Sigmoid colon (tissue), 7 donors: Measurements from ENCODE around the gene KCP. TPM values are rescaled to one million over a fixed set of nuclear protein-coding genes. Genes with fewer than 3 reads are reported as not detected.

Experiments
- DNase-seq: peaks from one replicate; pipeline ENCODE4 v3.0.0-alpha.2; 2019
- H3K27ac ChIP-seq, 4 donors: fragments of 200-600 bp; sonication (generic); one replicate each; pipeline ENCODE4 v1.5.1; 2016 to 2019; ENCODE audit warnings: mild to moderate bottlenecking in 1 of 4
- H3K27me3 ChIP-seq, 3 donors: fragments of 200-600 bp; sonication (generic); one replicate each; pipeline ENCODE4 v1.5.1; 2019; ENCODE audit warnings: mild to moderate bottlenecking in 1 of 3
- H3K36me3 ChIP-seq, 4 donors: fragments of 200-600 bp; sonication (generic); one replicate each; pipeline ENCODE4 v1.5.1; 2016 to 2019
- H3K4me1 ChIP-seq, 4 donors: fragments of 200-600 bp; sonication (generic); one replicate each; pipeline ENCODE4 v1.5.1; 2017 to 2019
- H3K4me3 ChIP-seq, 4 donors: fragments of 200-600 bp; sonication (generic); one replicate each; pipeline ENCODE4 v1.5.1; 2017 to 2019; ENCODE audit warnings: mild to moderate bottlenecking in 2 of 4, moderate library complexity in 1 of 4
- H3K9me3 ChIP-seq, 4 donors: fragments of 200-600 bp in 3 of 4; sonication (generic) in 3 of 4; one replicate each; pipeline versions ENCODE4 v1.5.1 to v1.6.1; 2013 to 2019
- EP300 ChIP-seq, 4 donors: sonication (generic); formaldehyde crosslinking; IDR thresholded peaks; one replicate each; pipeline ENCODE4 v1.6.1; 2017; ENCODE audit warnings: antibody characterized with exemption in 4 of 4
- POLR2A ChIP-seq, 2 donors: fragments of 450-650 bp; IDR thresholded peaks; one replicate each; pipeline ENCODE4 v1.6.1; 2016; ENCODE audit warnings: antibody characterized with exemption in 2 of 2, mild to moderate bottlenecking in 2 of 2, moderate library complexity in 2 of 2
- POLR2AphosphoS5 ChIP-seq, 4 donors: sonication (generic); formaldehyde crosslinking; IDR thresholded peaks; one replicate each; pipeline ENCODE4 v1.6.1; 2017; ENCODE audit warnings: antibody characterized with exemption in 4 of 4
- WGBS, 2 donors: extraction: QIAGEN DNeasy Blood & Tissue Kit; methylation state at CpG; one replicate each; pipeline ENCODE4 v1.1.7; 2013; 5-methylcytosine and 5-hydroxymethylcytosine counted together
- intact Hi-C: fragments of 100-400 bp; cut with DNase I; formaldehyde crosslinking; loops from one replicate; pipeline ENCODE4 v1.15.1; 2023
- polyA plus RNA-seq, 3 donors: library from polyadenylated mRNA; stranded (reverse); fragments of 200-250 nt; gene quantifications; one replicate each; pipeline ENCODE4 v1.2.3, GENCODE V29; 2013
- total RNA-seq, 4 donors: library from RNA; depleted of rRNA; stranded (reverse); fragments of >200 nt; gene quantifications; one replicate each; pipeline ENCODE4 v1.1.0, GENCODE V29; 2016
- TF ChIP-seq, protein P1 (sequence below), 4 experiments: fragments of 450-650 bp in 3 of 4; fragments of 200-600 bp in 1 of 4; IDR thresholded peaks; one replicate each; pipeline ENCODE4 v1.5.1; 2016 to 2019; ENCODE audit warnings: antibody characterized with exemption in 4 of 4, mild to moderate bottlenecking in 3 of 4, moderate library complexity in 2 of 4
- donor health status: healthy with polysubstance abuse.
- donor health status: Bipolar disorder and iron deficiency.
- donor health status: healthy.

Gene KCP
- total and polyA plus RNA-seq, 7 donors: 0.14 to 0.42 (median 0.32) TPM; not detected in 3

DNA sequence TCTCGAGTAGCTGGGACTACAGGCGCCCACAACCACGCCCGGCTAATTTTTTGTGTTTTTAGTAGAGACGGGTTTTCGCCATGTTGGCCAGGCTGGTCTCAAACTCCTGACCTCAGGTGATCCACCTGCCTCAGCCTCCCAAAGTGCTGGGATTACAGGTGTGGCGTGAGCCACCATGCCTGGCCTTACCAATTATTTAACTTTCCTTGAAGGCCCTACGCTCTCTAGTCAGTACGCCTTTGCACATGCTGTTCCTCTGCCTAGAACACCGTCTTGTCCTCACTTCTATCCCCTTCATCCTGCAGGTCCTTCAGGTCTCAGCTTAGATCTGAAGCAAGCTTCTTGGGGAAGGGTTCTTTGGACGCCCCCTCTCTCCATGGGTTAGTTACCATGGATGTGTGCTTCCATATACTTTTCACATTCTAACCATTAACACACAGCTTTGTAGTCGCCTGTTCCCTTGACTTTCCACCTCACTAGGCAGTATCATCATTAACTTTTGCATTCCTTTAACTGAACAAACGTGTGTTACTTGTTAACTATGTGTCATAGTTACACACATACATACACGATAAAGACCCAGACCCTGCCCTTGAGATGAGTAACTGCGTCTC lies 48.4 kb downstream of the KCP start:
- Histone ChIP-seq H3K27me3 (no peaks in the 10 kb centered on the region), H3K36me3 (peaks cover 6 to 29% (median 13%) of the 10 kb centered on the region in 4 donors), H3K27ac (peak overlapping the region; percentile 81 to 90 (median 85)), H3K9me3 (no peaks in the 10 kb centered on the region), H3K4me3 (peak overlapping the region; percentile 77 to 91 (median 82)), H3K4me1 (peaks cover 0 to 48% (median 45%) of the 10 kb centered on the region in 4 donors)
- 68 to 74% methylated on average over 15 of the region's 15 CpGs for WGBS, 2 donors
- DNase-seq: no peak
- TF ChIP-seq, protein P1, sequence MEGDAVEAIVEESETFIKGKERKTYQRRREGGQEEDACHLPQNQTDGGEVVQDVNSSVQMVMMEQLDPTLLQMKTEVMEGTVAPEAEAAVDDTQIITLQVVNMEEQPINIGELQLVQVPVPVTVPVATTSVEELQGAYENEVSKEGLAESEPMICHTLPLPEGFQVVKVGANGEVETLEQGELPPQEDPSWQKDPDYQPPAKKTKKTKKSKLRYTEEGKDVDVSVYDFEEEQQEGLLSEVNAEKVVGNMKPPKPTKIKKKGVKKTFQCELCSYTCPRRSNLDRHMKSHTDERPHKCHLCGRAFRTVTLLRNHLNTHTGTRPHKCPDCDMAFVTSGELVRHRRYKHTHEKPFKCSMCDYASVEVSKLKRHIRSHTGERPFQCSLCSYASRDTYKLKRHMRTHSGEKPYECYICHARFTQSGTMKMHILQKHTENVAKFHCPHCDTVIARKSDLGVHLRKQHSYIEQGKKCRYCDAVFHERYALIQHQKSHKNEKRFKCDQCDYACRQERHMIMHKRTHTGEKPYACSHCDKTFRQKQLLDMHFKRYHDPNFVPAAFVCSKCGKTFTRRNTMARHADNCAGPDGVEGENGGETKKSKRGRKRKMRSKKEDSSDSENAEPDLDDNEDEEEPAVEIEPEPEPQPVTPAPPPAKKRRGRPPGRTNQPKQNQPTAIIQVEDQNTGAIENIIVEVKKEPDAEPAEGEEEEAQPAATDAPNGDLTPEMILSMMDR (IDR thresholded peaks at IDR 0.05): no peak
- TF ChIP-seq EP300 (IDR thresholded peaks at IDR 0.05): no peak
- TF ChIP-seq POLR2AphosphoS5 (IDR thresholded peaks at IDR 0.05): no peak
- TF ChIP-seq POLR2A (IDR thresholded peaks at IDR 0.05): no peak
- intact Hi-C loops: loop anchor here (5.0 kb wide), 1 partner anchor 70 kb away; the partner anchor contains the start of gene CCDC136

GRCh38 chr7:128860158-128861073 lies 50.1 kb downstream of the KCP start:
- intact Hi-C loops: loop anchor here (5.0 kb wide), 1 partner anchor 68 kb away; the partner anchor contains the start of gene CCDC136
- TF ChIP-seq, protein P1 (IDR thresholded peaks at IDR 0.05): no peak
- peak in 2 of 4 donors; percentile 19 to 27 for TF ChIP-seq POLR2AphosphoS5 (IDR thresholded peaks at IDR 0.05)
- DNase-seq: no peak
- peaks cover 0 to 52% (median 45%) of the 10 kb centered on the region in 4 donors for H3K4me1 ChIP-seq
- H3K9me3 ChIP-seq: no peaks in the 10 kb centered on the region
- no peak overlapping the region for H3K4me3 ChIP-seq
- no peaks in the 10 kb centered on the region for H3K27me3 ChIP-seq
- H3K27ac ChIP-seq: peak overlapping the region; percentile 75 to 90 (median 84)
- H3K36me3 ChIP-seq: peaks cover 21 to 36% (median 25%) of the 10 kb centered on the region in 4 donors
- 57 to 58% methylated on average over 10 of the region's 10 CpGs for WGBS, 2 donors

DNA sequence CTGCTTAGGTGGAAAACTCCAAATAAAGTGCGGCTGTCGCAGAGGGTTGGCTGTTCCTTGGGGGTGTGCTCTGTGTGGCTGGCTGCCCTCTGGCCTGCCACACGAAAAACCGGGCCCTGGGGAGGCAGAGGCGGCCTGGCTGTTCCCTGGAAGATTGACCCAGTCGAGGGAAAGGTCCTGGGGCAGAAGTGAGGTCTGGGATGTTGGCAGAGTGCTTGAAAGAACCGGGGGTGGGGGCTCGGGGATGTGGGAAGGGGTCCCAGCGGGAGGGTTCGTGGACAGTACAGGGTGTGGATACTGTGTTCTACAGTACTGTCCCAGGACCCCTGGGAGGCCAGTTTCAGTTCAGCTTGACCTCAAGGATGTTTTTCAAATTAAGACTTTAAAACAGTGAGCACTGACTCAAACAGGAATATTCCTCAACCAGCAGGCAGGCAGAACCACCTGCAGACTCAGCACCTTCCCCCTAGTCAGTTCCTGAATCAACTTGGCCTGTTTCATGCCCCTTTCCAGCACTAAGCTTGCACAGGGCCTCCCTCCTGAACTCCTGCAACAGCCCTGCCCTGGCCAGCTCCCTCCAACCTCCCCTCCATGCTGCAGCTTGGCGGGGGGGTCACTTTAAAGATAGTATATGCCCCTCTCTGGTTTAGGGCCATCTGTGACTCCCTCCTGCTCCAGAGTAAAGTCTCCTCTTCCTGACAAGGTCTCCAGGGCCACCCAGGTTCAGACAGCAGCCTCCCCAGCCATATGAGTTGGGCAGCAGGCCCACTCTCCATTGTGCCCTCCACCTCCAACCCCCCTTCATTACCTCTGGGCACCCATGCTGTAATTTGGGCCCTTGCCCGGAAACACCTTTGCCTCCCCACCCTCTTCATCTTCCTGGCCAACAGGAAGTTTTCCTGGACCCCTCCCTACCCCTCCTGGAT lies 51.0 kb downstream of the KCP start:
- Histone ChIP-seq H3K27ac (peak overlapping the region; percentile 75 to 90 (median 84)), H3K9me3 (no peaks in the 10 kb centered on the region), H3K27me3 (no peaks in the 10 kb centered on the region), H3K4me1 (peaks cover 0 to 52% (median 45%) of the 10 kb centered on the region in 4 donors), H3K4me3 (no peak overlapping the region), H3K36me3 (peaks cover 24 to 36% (median 29%) of the 10 kb centered on the region in 4 donors)
- no peak for DNase-seq
- intact Hi-C loops: loop anchor here (5.0 kb wide), 1 partner anchor 67 kb away; the partner anchor contains the start of gene CCDC136
- TF ChIP-seq, protein P1 (IDR thresholded peaks at IDR 0.05): no peak
- TF ChIP-seq POLR2AphosphoS5 (IDR thresholded peaks at IDR 0.05): peak in 1 of 4 donors; percentile 44
- WGBS, 2 donors: 74 to 76% methylated on average over 12 of the region's 12 CpGs
